ENCODE results near the gene NDUFAF5.
A peak's percentile ranks its signal among the peaks of the same experiment; 100 is the strongest.
"Not testable (repeated sequence)": the region's sequence is repeated elsewhere in the genome, so short reads cannot be mapped to it uniquely, and the experiment has no call there.

NDUFAF5 gene

GRCh38 chr20:13784893-13785715 lies at the start of gene NDUFAF5, which contains the start of gene ESF1:
TSS of gene NDUFAF5 (plus strand) at chr20:13785028. CDS start at chr20:13785069, 41 bp downstream.
TSS of gene ESF1 (minus strand) at chr20:13784919. CDS start at chr20:13783140, 1,779 bp downstream.
- DNase-seq (ENCODE audit: extremely low read depth in 1 of 2, low read depth in 1 of 2) = peak; percentile 84 to 85

- DNase-seq (ENCODE audit: extremely low read depth in 1 of 2, low read depth in 1 of 2) = no peak
Observed at GRCh38 chr20:13735826-13736225, 49.0 kb upstream of the NDUFAF5 start.

- DNase-seq (ENCODE audit: extremely low read depth in 1 of 2, low read depth in 1 of 2) = no peak
Observed at GRCh38 chr20:13736436-13737191, 48.2 kb upstream of the NDUFAF5 start.

GRCh38 chr20:13738187-13738586 lies 46.6 kb upstream of the NDUFAF5 start:
- DNase-seq (ENCODE audit: extremely low read depth in 1 of 2, low read depth in 1 of 2) = not testable (repeated sequence)

GRCh38 chr20:13739731-13740649 lies 44.8 kb upstream of the NDUFAF5 start:
- no peak for DNase-seq (ENCODE audit: extremely low read depth in 1 of 2, low read depth in 1 of 2)

GRCh38 chr20:13741879-13742278 lies 42.9 kb upstream of the NDUFAF5 start:
- no peak for DNase-seq (ENCODE audit: extremely low read depth in 1 of 2, low read depth in 1 of 2)

- DNase-seq (ENCODE audit: extremely low read depth in 1 of 2, low read depth in 1 of 2) = no peak
Observed at GRCh38 chr20:13744352-13744751, 40.5 kb upstream of the NDUFAF5 start.

GRCh38 chr20:13745784-13746183 lies 39.0 kb upstream of the NDUFAF5 start:
- DNase-seq (ENCODE audit: extremely low read depth in 1 of 2, low read depth in 1 of 2) = no peak

- no peak for DNase-seq (ENCODE audit: extremely low read depth in 1 of 2, low read depth in 1 of 2)
Observed at GRCh38 chr20:13749811-13750210, 35.0 kb upstream of the NDUFAF5 start.

- no peak for DNase-seq (ENCODE audit: extremely low read depth in 1 of 2, low read depth in 1 of 2)
Observed at GRCh38 chr20:13753436-13754036, 31.3 kb upstream of the NDUFAF5 start.

- DNase-seq (ENCODE audit: extremely low read depth in 1 of 2, low read depth in 1 of 2) = no peak
Observed at GRCh38 chr20:13755809-13756208, 29.0 kb upstream of the NDUFAF5 start.

GRCh38 chr20:13756551-13756950 lies 28.3 kb upstream of the NDUFAF5 start:
- no peak for DNase-seq (ENCODE audit: extremely low read depth in 1 of 2, low read depth in 1 of 2)

GRCh38 chr20:13758884-13759283 lies 25.9 kb upstream of the NDUFAF5 start:
- DNase-seq (ENCODE audit: extremely low read depth in 1 of 2, low read depth in 1 of 2) = no peak

- not testable (repeated sequence) for DNase-seq (ENCODE audit: extremely low read depth in 1 of 2, low read depth in 1 of 2)
Observed at GRCh38 chr20:13760451-13760946, 24.3 kb upstream of the NDUFAF5 start.

- DNase-seq (ENCODE audit: extremely low read depth in 1 of 2, low read depth in 1 of 2) = no peak
Observed at GRCh38 chr20:13765299-13765698, 19.5 kb upstream of the NDUFAF5 start.

GRCh38 chr20:13765868-13766416 lies 18.9 kb upstream of the NDUFAF5 start:
- DNase-seq (ENCODE audit: extremely low read depth in 1 of 2, low read depth in 1 of 2) = no peak

GRCh38 chr20:13770141-13770540 lies 14.7 kb upstream of the NDUFAF5 start:
- DNase-seq (ENCODE audit: extremely low read depth in 1 of 2, low read depth in 1 of 2) = no peak

GRCh38 chr20:13771853-13772453 lies 12.9 kb upstream of the NDUFAF5 start:
- DNase-seq (ENCODE audit: extremely low read depth in 1 of 2, low read depth in 1 of 2) = no peak

GRCh38 chr20:13772529-13772928 lies 12.3 kb upstream of the NDUFAF5 start:
- DNase-seq (ENCODE audit: extremely low read depth in 1 of 2, low read depth in 1 of 2) = no peak

- no peak for DNase-seq (ENCODE audit: extremely low read depth in 1 of 2, low read depth in 1 of 2)
Observed at GRCh38 chr20:13775867-13776266, 9.0 kb upstream of the NDUFAF5 start.
